ENCODE data around the gene TTLL10. TPM values are rescaled to one million over a fixed set of nuclear protein-coding genes. Genes with fewer than 3 reads are reported as not detected.
A peak's percentile ranks its signal among the peaks of the same experiment; 100 is the strongest.

The TTLL10 gene
- total RNA-seq, 4 donors from 2014 or later, result 0.19 to 0.44 TPM; not detected in 2

- WGBS, 2 donors, result 0% methylated on average over 4 of the region's 46 CpGs; no CpG with 5 or more reads in 1 of the 2 donors
- Histone ChIP-seq H3K27ac (peak overlapping the region; percentile 88 to 99 (median 95)), H3K36me3 (no peaks in the 10 kb centered on the region), H3K4me1 (peaks cover 13 to 36% (median 22%) of the 10 kb centered on the region in 3 donors), H3K27me3 (peaks cover 0 to 9% (median 0%) of the 10 kb centered on the region in 4 donors), H3K4me3 (peak overlapping the region; percentile 51 to 90 (median 60)), H3K9me3 (no peaks in the 10 kb centered on the region)
- DNase-seq, result no peak
- intact Hi-C loops (cut with DNase I), result no loop called here
- TF ChIP-seq, protein P1, sequence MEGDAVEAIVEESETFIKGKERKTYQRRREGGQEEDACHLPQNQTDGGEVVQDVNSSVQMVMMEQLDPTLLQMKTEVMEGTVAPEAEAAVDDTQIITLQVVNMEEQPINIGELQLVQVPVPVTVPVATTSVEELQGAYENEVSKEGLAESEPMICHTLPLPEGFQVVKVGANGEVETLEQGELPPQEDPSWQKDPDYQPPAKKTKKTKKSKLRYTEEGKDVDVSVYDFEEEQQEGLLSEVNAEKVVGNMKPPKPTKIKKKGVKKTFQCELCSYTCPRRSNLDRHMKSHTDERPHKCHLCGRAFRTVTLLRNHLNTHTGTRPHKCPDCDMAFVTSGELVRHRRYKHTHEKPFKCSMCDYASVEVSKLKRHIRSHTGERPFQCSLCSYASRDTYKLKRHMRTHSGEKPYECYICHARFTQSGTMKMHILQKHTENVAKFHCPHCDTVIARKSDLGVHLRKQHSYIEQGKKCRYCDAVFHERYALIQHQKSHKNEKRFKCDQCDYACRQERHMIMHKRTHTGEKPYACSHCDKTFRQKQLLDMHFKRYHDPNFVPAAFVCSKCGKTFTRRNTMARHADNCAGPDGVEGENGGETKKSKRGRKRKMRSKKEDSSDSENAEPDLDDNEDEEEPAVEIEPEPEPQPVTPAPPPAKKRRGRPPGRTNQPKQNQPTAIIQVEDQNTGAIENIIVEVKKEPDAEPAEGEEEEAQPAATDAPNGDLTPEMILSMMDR (IDR thresholded peaks at IDR 0.05), result no peak
- no peak for TF ChIP-seq POLR2A (IDR thresholded peaks at IDR 0.05)
Measured at GRCh38 chr1:1157914-1158710, 15.6 kb upstream of the TTLL10 start.

DNA sequence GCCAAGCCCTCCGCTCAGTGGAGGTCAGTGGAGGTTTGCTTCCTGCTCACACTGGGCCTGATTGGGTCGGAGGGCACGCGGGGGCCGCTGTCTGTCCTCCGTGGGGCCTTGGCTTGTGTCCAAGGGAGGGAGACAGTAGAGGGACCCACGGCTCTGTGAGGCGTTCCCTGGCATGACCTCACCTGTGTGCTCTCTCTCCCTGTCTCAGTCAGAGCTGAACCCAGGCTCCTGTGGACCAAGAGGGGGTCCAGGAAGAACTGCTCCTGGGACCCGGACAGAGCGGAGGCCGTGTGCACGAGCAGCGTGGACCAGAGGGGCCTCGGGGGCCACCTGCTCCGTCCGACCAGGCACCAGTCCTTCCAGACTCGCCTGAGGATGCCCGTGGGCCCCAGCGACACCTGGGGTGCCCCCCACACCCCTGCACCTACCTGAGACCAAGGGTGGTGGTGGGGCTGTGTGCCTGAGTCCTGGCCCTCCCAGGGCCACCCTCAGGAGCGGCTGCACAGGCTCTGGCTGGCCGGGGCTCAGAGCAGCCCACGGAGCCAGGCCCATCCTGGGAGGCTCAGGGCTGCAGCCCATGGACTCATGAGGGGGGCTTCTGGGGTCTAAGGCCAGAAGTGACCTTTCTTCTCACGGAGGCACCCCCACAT, 13.3 kb upstream of the TTLL10 start:
- no peak for DNase-seq
- no peaks in the 10 kb centered on the region for H3K9me3 ChIP-seq
- H3K4me1 ChIP-seq, result peaks cover 13 to 40% (median 22%) of the 10 kb centered on the region in 3 donors
- no peak overlapping the region for H3K4me3 ChIP-seq
- intact Hi-C loops (cut with DNase I), result no loop called here
- peaks cover 0 to 30% (median 0%) of the 10 kb centered on the region in 4 donors for H3K27me3 ChIP-seq
- 70 to 80% methylated on average over 2 of the region's 23 CpGs for WGBS, 2 donors
- no peak overlapping the region for H3K27ac ChIP-seq
- TF ChIP-seq, protein P1 (IDR thresholded peaks at IDR 0.05), result no peak
- TF ChIP-seq POLR2A (IDR thresholded peaks at IDR 0.05), result no peak
- no peaks in the 10 kb centered on the region for H3K36me3 ChIP-seq

- 84 to 85% methylated on average over 6 to 8 of the region's 29 CpGs for WGBS, 2 donors
- H3K9me3 ChIP-seq, result no peaks in the 10 kb centered on the region
- TF ChIP-seq POLR2A (IDR thresholded peaks at IDR 0.05), result no peak
- TF ChIP-seq, protein P1 (IDR thresholded peaks at IDR 0.05), result no peak
- peaks cover 0 to 37% (median 0%) of the 10 kb centered on the region in 4 donors for H3K27me3 ChIP-seq
- H3K4me3 ChIP-seq, result no peak overlapping the region
- H3K36me3 ChIP-seq, result no peaks in the 10 kb centered on the region
- intact Hi-C loops (cut with DNase I), result no loop called here
- no peak overlapping the region for H3K27ac ChIP-seq
- DNase-seq, result no peak
- peaks cover 13 to 48% (median 27%) of the 10 kb centered on the region in 3 donors for H3K4me1 ChIP-seq
Measured at GRCh38 chr1:1161078-1161682, 12.5 kb upstream of the TTLL10 start.

DNA sequence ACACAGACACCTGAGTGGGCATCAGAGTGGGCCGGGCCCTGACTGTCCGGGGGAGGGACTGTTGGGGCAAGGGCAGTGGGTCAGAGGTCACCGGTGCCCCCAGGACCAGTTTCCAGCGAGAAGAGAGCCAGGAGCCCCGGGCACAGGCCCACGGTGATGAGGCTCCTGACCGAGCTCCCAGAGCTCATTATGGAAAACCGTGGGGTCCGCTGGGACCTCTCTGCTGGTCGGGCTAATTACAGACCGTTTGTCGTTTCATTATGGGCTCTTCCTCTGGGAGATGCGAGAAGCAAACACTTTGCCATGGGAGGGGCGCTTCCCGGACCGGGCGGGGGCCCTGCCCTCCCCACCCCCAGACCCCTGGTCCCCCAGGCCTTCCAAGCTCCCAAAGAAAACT, 12.0 kb upstream of the TTLL10 start:
- no peaks in the 10 kb centered on the region for H3K36me3 ChIP-seq
- no peak overlapping the region for H3K4me3 ChIP-seq
- H3K4me1 ChIP-seq, result peaks cover 14 to 53% (median 32%) of the 10 kb centered on the region in 3 donors
- H3K9me3 ChIP-seq, result no peaks in the 10 kb centered on the region
- DNase-seq, result no peak
- peaks cover 0 to 42% (median 0%) of the 10 kb centered on the region in 4 donors for H3K27me3 ChIP-seq
- TF ChIP-seq POLR2A (IDR thresholded peaks at IDR 0.05), result no peak
- TF ChIP-seq, protein P1 (IDR thresholded peaks at IDR 0.05), result no peak
- intact Hi-C loops (cut with DNase I), result no loop called here
- WGBS, 2 donors, result 60% methylated on average over 2 of the region's 17 CpGs; no CpG with 5 or more reads in 1 of the 2 donors
- peak overlapping the region in 2 of 4 donors; percentile 89 to 95 for H3K27ac ChIP-seq

Measured in esophagus squamous epithelium (tissue), 5 donors.